ENCODE data around the gene MYLK. TPM values are rescaled to one million over a fixed set of nuclear protein-coding genes. Genes with fewer than 3 reads are reported as not detected.

MYLK gene
- total RNA-seq, 2 experiments from 2014 or later = 0.22 TPM; not detected in 1

DNA sequence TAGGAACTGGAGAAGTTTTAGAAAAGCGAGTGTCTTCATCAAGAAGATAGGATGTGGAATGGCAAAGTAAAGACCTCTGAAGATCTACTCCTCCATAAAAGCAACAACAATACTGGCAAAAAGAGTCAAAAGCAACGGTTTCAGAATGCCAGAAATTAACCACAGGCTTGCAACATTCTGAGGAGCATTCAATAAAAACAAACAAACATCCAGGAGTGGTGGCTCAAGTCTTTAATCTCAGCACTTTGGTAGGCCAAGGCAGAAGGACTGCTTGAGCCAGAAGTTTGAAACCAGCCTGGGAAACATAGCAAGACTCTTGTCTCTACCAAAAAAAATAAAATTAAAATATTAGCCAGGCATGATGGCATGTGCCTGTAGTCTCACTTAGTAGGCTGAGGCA, 156.1 kb downstream of the MYLK start:
- POLR2A ChIA-PET = no interaction called here
- Mint-ChIP-seq H3K4me1 (ENCODE audit: low read depth) (no peaks in the 10 kb centered on the region), H3K4me3 (no peak overlapping the region), H3K36me3 (ENCODE audit: low read depth) (no peaks in the 10 kb centered on the region), H3K9me3 (no peaks in the 10 kb centered on the region), H3K27me3 (peaks cover 13% of the 10 kb centered on the region), H3K27ac (no peak overlapping the region)
- TF ChIP-seq, protein P1, sequence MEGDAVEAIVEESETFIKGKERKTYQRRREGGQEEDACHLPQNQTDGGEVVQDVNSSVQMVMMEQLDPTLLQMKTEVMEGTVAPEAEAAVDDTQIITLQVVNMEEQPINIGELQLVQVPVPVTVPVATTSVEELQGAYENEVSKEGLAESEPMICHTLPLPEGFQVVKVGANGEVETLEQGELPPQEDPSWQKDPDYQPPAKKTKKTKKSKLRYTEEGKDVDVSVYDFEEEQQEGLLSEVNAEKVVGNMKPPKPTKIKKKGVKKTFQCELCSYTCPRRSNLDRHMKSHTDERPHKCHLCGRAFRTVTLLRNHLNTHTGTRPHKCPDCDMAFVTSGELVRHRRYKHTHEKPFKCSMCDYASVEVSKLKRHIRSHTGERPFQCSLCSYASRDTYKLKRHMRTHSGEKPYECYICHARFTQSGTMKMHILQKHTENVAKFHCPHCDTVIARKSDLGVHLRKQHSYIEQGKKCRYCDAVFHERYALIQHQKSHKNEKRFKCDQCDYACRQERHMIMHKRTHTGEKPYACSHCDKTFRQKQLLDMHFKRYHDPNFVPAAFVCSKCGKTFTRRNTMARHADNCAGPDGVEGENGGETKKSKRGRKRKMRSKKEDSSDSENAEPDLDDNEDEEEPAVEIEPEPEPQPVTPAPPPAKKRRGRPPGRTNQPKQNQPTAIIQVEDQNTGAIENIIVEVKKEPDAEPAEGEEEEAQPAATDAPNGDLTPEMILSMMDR (IDR thresholded peaks at IDR 0.05) = no peak
- ATAC-seq (ENCODE audit: poor library complexity) (no peak), DNase-seq (no peak)
- H3K9me3 ChIP-seq (ENCODE audit: control insufficient read depth in 1 of 2, insufficient read depth in 1 of 2, low read length in 2 of 2) = no peaks in the 10 kb centered on the region
- CTCF ChIA-PET = no interaction called here
- no peaks in the 10 kb centered on the region for H3K36me3 ChIP-seq (ENCODE audit: insufficient read depth, low read length)
- no peak overlapping the region for H3K4me3 ChIP-seq (ENCODE audit: low read length)
- no peak overlapping the region for H3K27ac ChIP-seq (ENCODE audit: low read depth in 1 of 2, low read length in 2 of 2)
- intact Hi-C loops (cut with DNase I, micrococcal nuclease) = no loop called here
- peaks cover 4% of the 10 kb centered on the region for H3K4me1 ChIP-seq (ENCODE audit: insufficient read depth, low read length)
- H3K27me3 ChIP-seq (ENCODE audit: control insufficient read depth in 1 of 2, insufficient read depth in 2 of 2, low read length in 2 of 2) = peaks cover 3 to 4% of the 10 kb centered on the region in 2 experiments

DNA sequence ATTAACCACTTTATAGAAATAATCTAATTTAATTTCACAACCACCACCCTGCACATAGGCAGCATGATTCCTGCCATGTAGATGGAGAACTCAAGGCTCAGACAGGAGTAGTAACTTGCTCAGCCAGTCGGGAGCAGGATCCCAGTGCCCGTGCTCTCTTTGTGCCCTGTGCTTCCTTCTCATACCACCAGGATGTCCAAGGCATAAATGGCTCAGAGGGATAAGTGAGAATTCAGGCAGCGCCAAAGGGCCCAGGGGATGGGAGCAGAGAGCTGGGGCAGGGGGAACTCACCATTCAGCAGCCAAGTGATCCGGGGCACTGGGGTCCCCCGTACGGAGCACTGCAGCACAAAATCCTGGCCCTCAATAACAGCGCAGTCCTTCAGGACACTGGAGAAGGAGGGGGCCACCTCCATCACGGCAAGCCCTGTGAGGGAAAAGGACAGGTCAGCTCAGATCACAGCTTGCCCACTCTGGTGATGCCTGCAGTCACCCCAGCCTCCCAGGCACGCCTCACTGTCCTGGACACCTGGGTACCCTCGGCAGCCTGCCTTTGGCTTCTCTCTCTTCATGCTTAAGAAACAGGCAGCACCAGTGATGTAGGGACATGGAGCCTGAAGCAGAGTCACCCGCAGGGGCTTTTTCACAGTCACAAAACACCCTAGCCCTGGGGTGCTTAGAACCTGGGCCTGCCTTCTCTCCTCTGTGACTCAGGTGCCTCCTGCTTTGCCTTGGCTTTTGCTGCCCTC, 158.3 kb downstream of the MYLK start:
- CTCF ChIA-PET = no interaction called here
- H3K27ac Mint-ChIP-seq = no peak overlapping the region

DNA sequence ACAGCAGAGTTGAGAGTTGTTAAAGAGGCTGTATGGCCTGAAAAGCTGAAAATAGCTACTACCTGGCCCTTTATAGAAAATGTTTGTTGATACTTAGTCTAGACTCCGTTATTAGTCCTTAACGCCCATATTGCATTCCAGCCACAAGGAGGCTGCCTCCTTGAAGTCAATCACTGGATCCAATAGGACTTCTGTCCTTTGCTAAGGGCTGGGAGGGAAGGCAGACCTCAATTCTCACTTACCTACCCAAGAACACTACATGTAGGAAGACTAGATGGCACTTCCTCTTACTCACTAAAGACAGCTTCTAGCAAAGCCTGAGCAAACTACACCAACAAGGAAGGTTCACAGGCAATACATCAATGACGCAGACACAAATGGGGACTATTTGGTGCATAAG, 159.8 kb downstream of the MYLK start:
- H3K9me3 ChIP-seq (ENCODE audit: control insufficient read depth in 1 of 2, insufficient read depth in 1 of 2, low read length in 2 of 2) = no peaks in the 10 kb centered on the region
- Mint-ChIP-seq H3K27me3 (peaks cover 13% of the 10 kb centered on the region), H3K36me3 (ENCODE audit: low read depth) (no peaks in the 10 kb centered on the region), H3K4me3 (no peak overlapping the region), H3K27ac (no peak overlapping the region), H3K4me1 (ENCODE audit: low read depth) (no peaks in the 10 kb centered on the region), H3K9me3 (no peaks in the 10 kb centered on the region)
- H3K4me1 ChIP-seq (ENCODE audit: insufficient read depth, low read length) = peaks cover 4% of the 10 kb centered on the region
- no peak for ATAC-seq (ENCODE audit: poor library complexity)
- no peaks in the 10 kb centered on the region for H3K36me3 ChIP-seq (ENCODE audit: insufficient read depth, low read length)
- TF ChIP-seq, protein P1 (IDR thresholded peaks at IDR 0.05) = no peak
- POLR2A ChIA-PET = no interaction called here
- H3K4me3 ChIP-seq (ENCODE audit: low read length) = no peak overlapping the region
- CTCF ChIA-PET = interaction anchor here (0.6 to 1.1 kb wide), 2 partner anchors 9 to 22 kb away, joined by 3 read pairs; no protein-coding TSS in a partner anchor
- peaks cover 3 to 4% of the 10 kb centered on the region in 2 experiments for H3K27me3 ChIP-seq (ENCODE audit: control insufficient read depth in 1 of 2, insufficient read depth in 2 of 2, low read length in 2 of 2)
- DNase-seq = no peak
- no peak overlapping the region for H3K27ac ChIP-seq (ENCODE audit: low read depth in 1 of 2, low read length in 2 of 2)
- intact Hi-C loops (cut with DNase I, micrococcal nuclease) = no loop called here

More for the DNA sequence above, 158.3 kb downstream of the MYLK start:
- no peaks in the 10 kb centered on the region for H3K9me3 ChIP-seq (ENCODE audit: control insufficient read depth in 1 of 2, insufficient read depth in 1 of 2, low read length in 2 of 2)
- no peaks in the 10 kb centered on the region for H3K4me1 Mint-ChIP-seq (ENCODE audit: low read depth)
- DNase-seq (no peak), ATAC-seq (ENCODE audit: poor library complexity) (no peak)
- no peaks in the 10 kb centered on the region for H3K9me3 Mint-ChIP-seq
- peaks cover 4% of the 10 kb centered on the region for H3K4me1 ChIP-seq (ENCODE audit: insufficient read depth, low read length)
- H3K36me3 ChIP-seq (ENCODE audit: insufficient read depth, low read length) = no peaks in the 10 kb centered on the region
- no peak overlapping the region for H3K4me3 ChIP-seq (ENCODE audit: low read length)
- intact Hi-C loops (cut with DNase I, micrococcal nuclease) = no loop called here
- H3K27ac ChIP-seq (ENCODE audit: low read depth in 1 of 2, low read length in 2 of 2) = no peak overlapping the region
- POLR2A ChIA-PET = no interaction called here
- H3K27me3 ChIP-seq (ENCODE audit: control insufficient read depth in 1 of 2, insufficient read depth in 2 of 2, low read length in 2 of 2) = peaks cover 3 to 4% of the 10 kb centered on the region in 2 experiments
- TF ChIP-seq, protein P1 (IDR thresholded peaks at IDR 0.05) = no peak
- H3K4me3 Mint-ChIP-seq = no peak overlapping the region
- peaks cover 13% of the 10 kb centered on the region for H3K27me3 Mint-ChIP-seq
- no peaks in the 10 kb centered on the region for H3K36me3 Mint-ChIP-seq (ENCODE audit: low read depth)
